Measurements from ENCODE around the gene DHDH.
"Not testable (repeated sequence)": the region's sequence is repeated elsewhere in the genome, so short reads cannot be mapped to it uniquely, and the experiment has no call there.

Gene DHDH

DNA sequence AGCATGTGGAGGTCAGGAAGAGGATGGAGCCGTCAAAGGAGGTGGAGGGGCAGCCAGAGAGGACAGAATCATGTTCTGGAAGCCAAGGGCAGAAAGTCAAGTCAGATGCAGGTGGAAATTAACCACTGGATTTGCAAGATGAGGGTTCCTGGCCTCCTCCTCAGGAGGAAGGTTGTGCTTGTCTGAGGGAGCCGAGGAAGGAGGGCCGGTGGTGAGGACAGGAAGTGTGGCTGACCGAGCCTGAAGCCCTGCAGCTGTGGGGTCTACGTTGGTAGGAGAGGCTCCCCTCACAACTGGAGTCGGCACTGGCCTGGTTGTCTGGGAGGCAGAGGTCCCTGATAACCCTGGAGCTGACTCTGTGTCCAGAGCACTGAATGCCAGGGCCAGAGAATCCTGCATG lies 15.4 kb upstream of the DHDH start:
- DNase-seq: no peak

DNA sequence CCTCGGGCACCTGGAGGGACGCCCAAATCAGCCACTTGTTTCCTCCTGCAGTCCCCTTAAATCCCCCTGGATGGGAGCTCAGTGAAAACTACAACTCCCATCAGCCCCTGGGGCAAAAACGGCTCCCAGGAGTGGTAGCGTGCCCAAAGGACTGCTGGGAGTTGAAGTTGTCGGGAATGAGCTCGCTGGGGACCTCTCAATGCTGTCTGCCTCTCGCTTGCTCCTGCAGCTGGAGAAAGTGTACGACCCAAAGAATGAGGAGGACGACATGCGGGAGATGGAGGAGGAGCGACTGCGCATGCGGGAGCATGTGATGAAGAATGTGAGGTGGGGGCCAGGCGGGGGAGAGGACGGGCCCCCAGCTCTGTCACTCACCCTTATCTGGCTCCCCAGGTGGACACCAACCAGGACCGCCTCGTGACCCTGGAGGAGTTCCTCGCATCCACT lies 14.7 kb upstream of the DHDH start:
- DNase-seq: no peak

- DNase-seq: not testable (repeated sequence)
These were observed 14.2 kb upstream of the DHDH start for GRCh38 chr19:48919271-48919670.

DNA sequence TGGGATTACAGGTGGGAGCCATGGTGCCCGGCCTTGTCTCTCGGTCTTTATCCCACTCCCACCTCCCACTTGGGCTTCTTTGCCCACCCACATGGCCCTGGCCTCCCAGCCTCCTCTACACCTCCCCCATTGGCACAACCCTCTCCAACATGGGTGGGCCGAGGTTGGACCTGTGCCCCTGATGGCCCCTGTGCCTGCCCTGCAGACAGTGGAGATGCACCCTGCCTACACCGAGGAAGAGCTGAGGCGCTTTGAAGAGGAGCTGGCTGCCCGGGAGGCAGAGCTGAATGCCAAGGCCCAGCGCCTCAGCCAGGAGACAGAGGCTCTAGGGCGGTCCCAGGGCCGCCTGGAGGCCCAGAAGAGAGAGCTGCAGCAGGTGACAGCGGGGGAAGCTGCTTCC lies 12.6 kb upstream of the DHDH start:
- no peak for DNase-seq

DNA sequence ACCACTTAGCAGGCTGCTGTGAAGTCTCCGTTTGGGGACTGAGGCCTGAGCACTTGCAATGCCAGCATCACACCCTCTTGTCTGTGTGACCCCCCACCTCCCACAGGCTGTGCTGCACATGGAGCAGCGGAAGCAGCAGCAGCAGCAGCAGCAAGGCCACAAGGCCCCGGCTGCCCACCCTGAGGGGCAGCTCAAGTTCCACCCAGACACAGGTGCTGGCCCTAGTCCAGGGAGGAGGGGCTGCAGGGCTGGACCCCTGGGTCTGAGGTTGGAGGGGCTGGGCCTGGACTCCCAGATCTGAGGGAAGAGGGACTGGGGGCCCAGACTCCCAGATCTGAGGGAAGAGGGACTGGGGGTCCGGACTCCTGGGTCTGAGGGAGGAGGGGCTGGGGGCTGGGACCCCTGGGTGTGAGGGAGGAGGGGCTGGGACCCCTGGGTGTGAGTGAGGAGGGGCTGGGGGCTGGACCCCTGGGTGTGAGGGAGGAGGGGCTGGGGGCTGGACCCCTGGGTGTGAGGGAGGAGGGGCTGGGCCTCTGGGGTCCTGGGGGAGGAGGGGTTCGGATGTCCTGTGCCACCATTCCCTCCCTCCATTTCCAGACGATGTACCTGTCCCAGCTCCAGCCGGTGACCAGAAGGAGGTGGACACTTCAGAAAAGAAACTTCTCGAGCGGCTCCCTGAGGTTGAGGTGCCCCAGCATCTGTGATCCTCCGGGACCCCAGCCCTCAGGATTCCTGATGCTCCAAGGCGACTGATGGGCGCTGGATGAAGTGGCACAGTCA lies 11.6 kb upstream of the DHDH start:
- no peak for DNase-seq

GRCh38 chr19:48922548-48923490 lies 10.7 kb upstream of the DHDH start:
- DNase-seq: no peak

DNA sequence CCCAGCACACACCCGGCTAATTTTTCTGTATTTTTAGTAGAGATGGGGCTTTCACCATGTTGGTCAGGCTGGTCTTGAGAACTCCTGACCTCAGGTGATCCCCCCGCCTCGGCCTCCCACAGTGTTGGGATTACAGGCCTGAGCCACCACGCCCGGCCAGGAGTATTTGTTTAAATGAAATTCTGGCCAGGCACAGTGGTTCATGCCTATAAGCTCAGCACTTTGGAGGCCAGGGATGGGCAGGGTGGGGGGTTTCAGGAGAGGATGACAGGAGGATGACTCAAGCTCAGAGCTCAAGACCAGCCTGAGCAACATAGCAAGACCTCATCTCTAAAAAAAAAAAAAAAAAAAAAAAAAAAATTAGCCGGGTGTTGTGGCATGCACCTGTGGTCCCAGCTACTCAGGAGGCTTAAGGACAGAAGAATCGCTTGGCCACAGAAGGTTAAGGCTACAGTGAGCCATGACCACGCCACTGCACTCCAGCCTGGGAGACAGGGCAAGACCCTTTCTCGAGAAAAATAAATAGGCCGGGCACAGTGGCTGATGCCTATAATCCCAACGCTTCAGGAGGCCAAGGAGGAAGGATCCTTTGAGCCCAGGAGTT lies 8.2 kb upstream of the DHDH start:
- DNase-seq: no peak

GRCh38 chr19:48925890-48926289 lies 7.6 kb upstream of the DHDH start:
- not testable (repeated sequence) for DNase-seq

- DNase-seq: no peak
These were observed 6.6 kb upstream of the DHDH start for GRCh38 chr19:48926909-48927308.

DNA sequence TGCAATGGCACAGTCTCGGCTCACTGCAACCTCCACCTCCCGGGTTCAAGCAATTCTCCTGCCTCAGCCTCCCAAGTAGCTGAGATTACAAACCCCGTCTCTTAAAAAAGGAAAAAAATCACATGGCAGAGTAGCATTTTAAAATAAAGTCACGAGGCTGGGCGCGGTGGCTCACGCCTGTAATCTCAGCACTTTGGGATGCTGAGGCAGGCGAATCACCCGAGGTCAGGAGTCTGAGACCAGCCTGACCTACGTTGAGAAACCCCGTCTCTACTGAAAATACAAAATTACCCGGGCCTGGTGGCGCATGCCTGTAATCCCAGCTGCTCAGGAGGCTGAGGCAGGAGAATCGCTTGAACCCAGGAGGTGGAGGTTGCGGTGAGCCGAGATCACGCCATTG lies 5.8 kb upstream of the DHDH start:
- not testable (repeated sequence) for DNase-seq

GRCh38 chr19:48928164-48929025 lies 5.1 kb upstream of the DHDH start:
- no peak for DNase-seq

GRCh38 chr19:48934837-48935236 lies 1.3 kb downstream of the DHDH start:
- no peak for DNase-seq

- DNase-seq: no peak
These were observed 2.4 kb downstream of the DHDH start for GRCh38 chr19:48935864-48936263.

DNA sequence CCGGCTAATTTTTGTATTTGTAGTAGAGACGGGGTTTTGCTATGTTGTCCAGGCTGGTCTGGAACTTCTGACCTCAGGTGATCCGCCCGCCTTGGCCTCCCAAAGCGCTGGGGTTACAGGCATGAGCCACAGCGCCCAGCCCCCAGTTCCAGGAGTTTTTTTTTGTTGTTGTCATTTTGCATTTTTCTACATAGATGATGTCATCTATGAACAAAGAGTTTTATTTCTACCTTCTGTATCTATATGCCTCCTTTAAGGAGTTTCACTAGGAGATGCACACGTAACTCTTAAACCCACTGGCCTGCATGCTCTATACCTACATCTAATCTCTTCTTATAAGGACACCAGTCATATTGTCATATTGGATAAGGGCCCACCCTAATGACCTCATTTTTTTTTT lies 4.8 kb downstream of the DHDH start:
- no peak for DNase-seq

DNA sequence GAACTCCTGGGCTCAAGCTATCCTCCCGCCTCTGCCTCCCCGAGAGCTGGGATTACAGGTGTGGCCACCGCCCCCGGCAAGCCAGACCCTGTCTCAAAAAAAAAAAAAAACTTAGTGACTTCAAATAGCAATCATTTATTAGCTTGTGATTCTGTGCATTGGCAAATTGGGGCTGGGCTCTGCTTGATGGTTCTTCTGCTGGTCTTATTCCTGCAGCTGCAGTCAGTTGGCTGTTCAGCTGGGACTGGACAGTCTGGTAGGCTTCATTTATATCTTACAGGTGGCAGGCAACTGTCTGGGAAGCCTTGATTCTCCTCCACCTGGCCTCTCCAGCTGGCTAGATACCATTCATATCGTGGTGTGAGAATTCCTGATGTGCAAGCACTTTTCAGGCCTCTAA lies 7.4 kb downstream of the DHDH start:
- DNase-seq: no peak

DNA sequence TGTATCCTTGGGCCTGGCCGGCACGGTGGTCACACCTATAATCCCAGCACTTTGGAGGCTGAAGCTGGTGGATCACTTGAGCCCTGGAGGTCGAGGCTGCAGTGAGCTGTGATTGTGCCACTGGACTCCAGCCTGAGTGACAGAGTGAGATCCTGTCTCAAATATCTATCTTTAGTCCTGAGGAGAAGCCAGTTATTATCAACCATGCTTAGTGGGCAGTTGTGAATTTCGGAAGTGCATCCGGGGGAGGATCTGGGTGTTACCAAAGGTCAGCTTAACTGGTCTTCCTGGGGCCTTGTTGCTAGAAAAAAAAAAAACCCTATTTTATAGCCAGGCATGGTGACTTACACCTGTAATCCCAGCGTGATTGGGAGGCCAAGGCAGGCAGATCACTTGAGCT lies 9.6 kb downstream of the DHDH start:
- DNase-seq: no peak

DNA sequence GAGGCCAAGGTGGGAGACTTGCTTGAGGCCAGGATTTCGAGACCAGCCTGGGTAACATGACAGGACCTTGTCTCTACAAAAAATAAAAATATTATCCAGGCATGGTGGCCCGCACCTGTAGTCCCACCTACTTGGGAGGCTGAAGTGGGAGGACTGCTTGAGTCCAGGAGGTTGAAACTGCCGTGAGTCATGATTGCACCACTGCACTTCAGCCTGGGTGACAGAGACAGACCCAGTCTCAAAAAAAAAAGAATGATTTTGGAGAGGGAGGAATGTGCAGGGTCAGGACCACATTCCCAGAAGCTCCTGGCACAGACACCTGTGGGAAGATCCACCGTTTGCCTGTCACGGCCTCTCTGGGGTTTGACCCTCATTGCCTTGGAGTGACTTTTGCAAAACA lies 11.9 kb downstream of the DHDH start:
- DNase-seq: no peak

GRCh38 chr19:48945817-48946216 lies 12.3 kb downstream of the DHDH start:
- DNase-seq: no peak

GRCh38 chr19:48946463-48947257 lies 13.2 kb downstream of the DHDH start:
- no peak for DNase-seq

DNA sequence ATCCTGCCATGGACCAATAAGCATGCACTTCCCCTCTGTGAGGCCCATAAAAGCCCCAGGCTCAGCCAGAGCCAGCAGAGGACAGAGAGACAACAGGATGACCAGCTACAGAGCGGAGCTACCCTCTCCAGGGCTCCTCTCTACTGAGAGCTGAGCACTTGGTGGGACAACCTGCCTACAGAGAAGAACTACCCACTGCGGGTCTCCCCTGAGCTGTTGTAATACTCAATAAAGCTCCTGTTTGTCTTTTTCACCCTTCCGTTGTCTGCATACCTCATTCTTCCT lies 13.7 kb downstream of the DHDH start:
- DNase-seq: no peak

DNA sequence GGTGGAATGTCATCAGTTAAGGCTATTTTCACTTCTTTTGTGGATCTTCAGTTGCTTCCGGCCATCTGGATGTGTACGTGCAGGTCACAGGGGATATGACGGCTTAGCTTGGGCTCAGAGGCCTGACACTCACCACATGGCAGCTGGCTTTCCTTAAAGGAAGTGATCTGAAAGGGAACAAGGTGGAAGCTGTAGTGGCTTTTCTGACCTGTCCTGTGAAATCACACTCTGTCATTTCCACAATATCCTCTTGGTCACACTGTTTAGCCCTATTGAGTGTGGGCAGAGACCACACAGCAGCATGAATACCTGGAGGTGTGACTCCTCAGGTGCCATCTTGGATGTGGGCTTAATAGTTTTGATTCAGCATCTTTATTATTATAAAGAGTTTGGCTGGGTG lies 16.7 kb downstream of the DHDH start:
- no peak for DNase-seq
